ENCODE measurements around the gene NADSYN1.

NADSYN1 gene

DNA sequence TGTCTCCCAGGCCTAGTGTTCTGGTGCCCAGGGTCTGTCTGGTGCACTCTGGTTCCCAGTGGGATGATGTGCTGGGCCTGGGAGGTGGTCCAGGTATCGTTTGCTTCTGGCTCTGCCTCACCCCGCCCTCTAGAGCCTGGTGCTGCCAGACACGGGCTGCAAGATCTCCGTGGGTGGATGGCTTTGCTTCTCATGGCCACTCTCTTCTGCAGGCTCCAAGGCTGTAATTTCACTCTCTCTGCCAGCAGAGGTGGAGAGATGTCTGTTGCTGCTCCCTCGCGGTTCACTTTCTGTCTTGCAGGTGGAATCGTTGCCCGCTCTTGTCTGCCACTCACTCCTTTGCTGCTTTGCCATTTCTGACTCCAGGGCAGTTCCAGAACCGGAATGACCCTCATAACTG lies 13.4 kb downstream of the NADSYN1 start:
- no peak overlapping the region for H3K4me3 Mint-ChIP-seq
- peaks cover 1% of the 10 kb centered on the region for H3K4me1 Mint-ChIP-seq (ENCODE audit: low read depth)
- no peak for DNase-seq
- no peak overlapping the region for H3K27ac Mint-ChIP-seq
- no peaks in the 10 kb centered on the region for H3K9me3 Mint-ChIP-seq
- H3K27me3 Mint-ChIP-seq: no peaks in the 10 kb centered on the region
- H3K36me3 Mint-ChIP-seq (ENCODE audit: low read depth): peaks cover 75% of the 10 kb centered on the region

DNA sequence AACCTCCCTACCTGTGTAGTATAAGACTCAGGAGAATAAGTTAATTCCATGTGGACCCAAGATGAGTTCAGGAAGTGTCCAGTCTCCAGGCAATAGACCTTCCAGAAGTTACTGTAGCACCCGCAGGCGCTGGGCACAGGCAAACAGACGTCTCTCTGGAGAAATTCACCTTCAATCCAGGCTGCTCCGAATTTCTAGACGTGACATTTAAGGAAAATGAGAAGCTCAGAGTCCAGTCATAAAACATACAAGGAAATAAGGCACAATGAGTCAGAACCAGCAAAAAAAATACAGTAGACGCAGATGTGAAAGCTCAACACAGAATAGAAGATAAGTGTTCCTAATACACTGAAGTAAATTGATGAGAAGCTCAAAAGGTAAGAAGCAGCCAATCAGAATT lies 14.2 kb downstream of the NADSYN1 start:
- DNase-seq: no peak
- no peaks in the 10 kb centered on the region for H3K9me3 Mint-ChIP-seq
- H3K4me1 Mint-ChIP-seq (ENCODE audit: low read depth): peaks cover 1% of the 10 kb centered on the region
- H3K4me3 Mint-ChIP-seq: no peak overlapping the region
- H3K27ac Mint-ChIP-seq: no peak overlapping the region
- peaks cover 75% of the 10 kb centered on the region for H3K36me3 Mint-ChIP-seq (ENCODE audit: low read depth)
- H3K27me3 Mint-ChIP-seq: no peaks in the 10 kb centered on the region

DNA sequence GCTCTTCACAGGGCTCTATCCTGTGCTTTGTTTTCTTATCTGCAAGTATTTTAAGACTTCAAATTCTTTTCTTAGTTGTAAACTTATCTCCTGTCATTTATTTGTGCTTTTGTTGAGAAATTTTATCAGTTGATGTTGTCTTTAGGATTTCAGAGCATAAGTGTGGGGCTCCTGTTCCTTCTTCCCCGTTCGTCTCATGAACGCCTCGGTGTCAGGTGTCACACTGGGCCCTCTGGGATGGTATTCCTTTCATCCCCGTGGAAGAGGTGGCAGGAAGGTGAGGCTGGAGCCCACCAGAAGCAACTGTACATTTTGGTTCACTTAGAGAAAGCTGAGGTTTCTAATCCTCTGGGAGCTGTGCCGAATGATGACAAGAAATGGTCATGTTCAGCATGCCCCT lies 17.9 kb downstream of the NADSYN1 start:
- H3K4me3 Mint-ChIP-seq: no peak overlapping the region
- DNase-seq: no peak
- H3K9me3 Mint-ChIP-seq: no peaks in the 10 kb centered on the region
- no peak overlapping the region for H3K27ac Mint-ChIP-seq
- H3K27me3 Mint-ChIP-seq: no peaks in the 10 kb centered on the region
- no peaks in the 10 kb centered on the region for H3K4me1 Mint-ChIP-seq (ENCODE audit: low read depth)
- peaks cover 77% of the 10 kb centered on the region for H3K36me3 Mint-ChIP-seq (ENCODE audit: low read depth)

DNA sequence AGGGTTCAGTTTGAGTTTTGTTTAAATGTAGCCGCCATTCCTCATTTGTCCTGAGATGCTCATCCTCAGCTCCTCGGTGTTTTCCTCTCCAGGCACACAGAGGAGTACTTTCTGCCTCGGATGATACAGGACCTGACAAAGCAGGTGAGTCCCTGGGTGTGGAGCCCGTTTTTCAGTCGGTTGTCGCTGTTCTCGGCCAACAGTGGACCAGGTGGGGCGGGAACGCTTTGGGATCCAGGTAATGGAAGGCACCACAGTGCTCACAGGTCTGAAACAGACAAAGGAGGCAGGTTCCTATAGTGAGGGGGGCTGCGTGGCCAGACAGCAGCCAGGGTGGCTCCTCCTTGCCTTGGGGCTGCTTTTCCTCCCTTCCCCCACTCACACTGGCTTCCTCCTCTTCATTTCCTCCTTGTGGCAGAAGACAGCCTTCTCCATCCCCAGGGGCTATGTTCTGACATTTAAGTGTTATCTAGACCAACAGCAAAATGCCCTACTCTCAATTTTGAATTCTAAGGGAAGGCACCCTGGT lies 19.4 kb downstream of the NADSYN1 start:
- Mint-ChIP-seq H3K27ac (no peak overlapping the region), H3K4me1 (ENCODE audit: low read depth) (no peaks in the 10 kb centered on the region), H3K36me3 (ENCODE audit: low read depth) (peaks cover 77% of the 10 kb centered on the region), H3K27me3 (no peaks in the 10 kb centered on the region), H3K4me3 (no peak overlapping the region), H3K9me3 (no peaks in the 10 kb centered on the region)
- no peak for DNase-seq

DNA sequence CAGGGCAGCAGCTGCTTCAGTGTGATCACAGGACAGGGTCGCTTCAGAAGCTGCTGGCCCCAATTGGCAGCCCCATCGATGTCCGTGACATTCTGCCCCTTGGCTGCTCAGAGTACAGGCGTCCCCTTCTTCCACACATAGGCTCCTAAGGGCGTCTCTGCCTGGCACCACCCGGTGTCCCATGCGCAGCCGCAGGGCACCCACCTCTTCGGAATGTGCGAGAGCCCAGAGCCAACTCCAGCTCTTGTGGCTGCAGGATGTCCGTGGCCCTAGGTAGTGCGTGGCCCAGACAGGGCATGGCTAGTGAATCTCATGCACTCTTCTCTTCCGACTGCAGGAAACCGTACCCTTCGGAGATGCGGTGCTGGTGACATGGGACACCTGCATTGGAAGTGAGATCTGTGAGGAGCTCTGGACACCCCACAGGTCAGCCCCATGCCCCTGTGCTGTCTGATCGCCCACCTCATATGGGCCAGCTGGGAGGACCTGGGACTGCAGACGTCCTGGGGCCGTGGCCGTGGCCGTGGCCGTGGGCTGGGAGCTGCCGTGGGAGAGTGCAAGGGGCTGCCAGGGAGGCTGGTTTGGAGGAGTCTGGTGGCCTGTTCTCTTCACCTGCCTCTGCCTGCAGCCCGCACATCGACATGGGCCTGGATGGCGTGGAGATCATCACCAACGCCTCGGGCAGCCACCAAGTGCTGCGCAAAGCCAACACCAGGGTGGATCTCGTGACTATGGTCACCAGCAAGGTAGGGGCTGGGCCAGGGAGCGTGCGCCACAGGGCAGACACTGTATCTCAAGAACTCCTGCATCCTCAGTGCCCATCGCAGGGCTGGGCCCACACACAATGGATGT lies 20.2 kb downstream of the NADSYN1 start:
- Mint-ChIP-seq H3K4me3 (no peak overlapping the region), H3K9me3 (no peaks in the 10 kb centered on the region), H3K36me3 (ENCODE audit: low read depth) (peaks cover 76% of the 10 kb centered on the region), H3K27ac (no peak overlapping the region), H3K27me3 (no peaks in the 10 kb centered on the region), H3K4me1 (ENCODE audit: low read depth) (no peaks in the 10 kb centered on the region)
- no peak for DNase-seq

DNA sequence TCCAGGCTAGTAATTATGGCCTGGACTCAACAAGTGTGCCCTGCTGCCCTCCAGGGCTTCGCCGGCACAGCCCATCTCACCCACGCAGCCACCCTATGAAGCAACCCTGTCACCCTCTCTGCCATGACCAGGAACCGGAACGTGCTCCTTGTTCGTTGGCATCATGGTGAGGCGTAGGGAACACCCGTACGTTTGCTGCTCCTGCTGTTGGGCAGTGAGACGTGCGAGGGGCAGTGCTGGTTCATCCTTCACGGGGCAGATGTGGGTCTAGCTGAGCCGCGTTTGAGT lies 20.7 kb downstream of the NADSYN1 start:
- Mint-ChIP-seq H3K4me1 (ENCODE audit: low read depth) (no peaks in the 10 kb centered on the region), H3K36me3 (ENCODE audit: low read depth) (peaks cover 81% of the 10 kb centered on the region), H3K9me3 (no peaks in the 10 kb centered on the region), H3K4me3 (no peak overlapping the region), H3K27me3 (no peaks in the 10 kb centered on the region), H3K27ac (no peak overlapping the region)
- no peak for DNase-seq

DNA sequence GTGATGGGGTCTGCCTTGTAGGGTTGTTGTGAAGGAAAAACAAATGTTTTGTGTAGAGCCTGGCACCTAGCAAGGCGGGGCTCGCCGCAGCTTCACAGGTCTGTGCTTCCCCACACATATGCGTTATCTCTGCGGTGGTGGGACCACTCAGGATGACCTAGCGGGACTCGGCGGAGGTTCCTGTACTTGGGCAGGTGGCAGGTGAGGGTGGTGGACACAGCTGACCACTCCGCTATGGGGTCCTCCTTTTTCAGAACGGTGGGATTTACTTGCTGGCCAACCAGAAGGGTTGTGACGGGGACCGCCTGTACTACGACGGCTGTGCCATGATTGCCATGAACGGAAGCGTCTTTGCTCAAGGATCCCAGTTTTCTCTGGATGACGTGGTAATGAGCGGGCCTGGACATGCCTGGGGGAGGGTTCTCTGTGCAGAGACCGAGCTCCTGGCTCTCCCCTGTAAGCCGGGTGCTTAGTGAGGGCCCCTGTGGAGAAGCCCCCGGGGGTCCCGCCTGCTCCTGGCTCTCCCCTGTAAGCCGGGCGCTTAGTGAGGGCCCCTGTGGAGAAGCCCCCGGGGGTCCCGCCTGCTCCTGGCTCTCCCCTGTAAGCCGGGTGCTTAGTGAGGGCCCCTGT lies 21.3 kb downstream of the NADSYN1 start:
- Mint-ChIP-seq H3K4me1 (ENCODE audit: low read depth) (no peaks in the 10 kb centered on the region), H3K9me3 (no peaks in the 10 kb centered on the region), H3K27me3 (no peaks in the 10 kb centered on the region), H3K36me3 (ENCODE audit: low read depth) (peaks cover 80% of the 10 kb centered on the region), H3K27ac (no peak overlapping the region), H3K4me3 (no peak overlapping the region)
- DNase-seq: no peak

GRCh38 chr11:71474771-71475483 lies 21.9 kb downstream of the NADSYN1 start:
- Mint-ChIP-seq H3K9me3 (no peaks in the 10 kb centered on the region), H3K4me3 (no peak overlapping the region), H3K4me1 (ENCODE audit: low read depth) (no peaks in the 10 kb centered on the region), H3K27me3 (no peaks in the 10 kb centered on the region), H3K36me3 (ENCODE audit: low read depth) (peaks cover 86% of the 10 kb centered on the region), H3K27ac (no peak overlapping the region)
- no peak for DNase-seq

DNA sequence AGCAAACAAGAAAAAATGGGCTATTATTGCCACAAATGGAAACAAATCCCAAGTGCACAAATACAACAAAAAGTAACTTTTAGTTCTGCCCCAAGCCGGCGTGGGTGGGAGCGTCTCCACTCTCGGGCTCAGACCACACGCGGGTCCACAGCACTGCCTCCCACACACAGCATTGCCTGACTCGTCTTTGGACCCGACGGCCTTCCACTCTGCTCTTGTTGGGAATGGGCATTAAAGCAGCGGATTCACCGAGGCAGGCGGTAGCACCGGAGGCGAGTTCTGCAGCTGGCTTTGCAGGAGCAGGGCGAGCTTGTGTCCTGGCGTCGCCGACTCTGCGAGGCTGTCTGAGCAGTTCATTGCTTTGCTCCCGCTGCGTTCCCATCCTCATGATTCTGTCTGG lies 23.0 kb downstream of the NADSYN1 start:
- Mint-ChIP-seq H3K27me3 (no peaks in the 10 kb centered on the region), H3K4me3 (no peak overlapping the region), H3K27ac (no peak overlapping the region), H3K4me1 (ENCODE audit: low read depth) (no peaks in the 10 kb centered on the region), H3K36me3 (ENCODE audit: low read depth) (peaks cover 93% of the 10 kb centered on the region), H3K9me3 (no peaks in the 10 kb centered on the region)
- DNase-seq: no peak

GRCh38 chr11:71476926-71477640 lies 24.1 kb downstream of the NADSYN1 start:
- no peaks in the 10 kb centered on the region for H3K9me3 Mint-ChIP-seq
- H3K27ac Mint-ChIP-seq: no peak overlapping the region
- H3K4me3 Mint-ChIP-seq: no peak overlapping the region
- no peaks in the 10 kb centered on the region for H3K4me1 Mint-ChIP-seq (ENCODE audit: low read depth)
- DNase-seq: no peak
- peaks cover 93% of the 10 kb centered on the region for H3K36me3 Mint-ChIP-seq (ENCODE audit: low read depth)
- no peaks in the 10 kb centered on the region for H3K27me3 Mint-ChIP-seq

DNA sequence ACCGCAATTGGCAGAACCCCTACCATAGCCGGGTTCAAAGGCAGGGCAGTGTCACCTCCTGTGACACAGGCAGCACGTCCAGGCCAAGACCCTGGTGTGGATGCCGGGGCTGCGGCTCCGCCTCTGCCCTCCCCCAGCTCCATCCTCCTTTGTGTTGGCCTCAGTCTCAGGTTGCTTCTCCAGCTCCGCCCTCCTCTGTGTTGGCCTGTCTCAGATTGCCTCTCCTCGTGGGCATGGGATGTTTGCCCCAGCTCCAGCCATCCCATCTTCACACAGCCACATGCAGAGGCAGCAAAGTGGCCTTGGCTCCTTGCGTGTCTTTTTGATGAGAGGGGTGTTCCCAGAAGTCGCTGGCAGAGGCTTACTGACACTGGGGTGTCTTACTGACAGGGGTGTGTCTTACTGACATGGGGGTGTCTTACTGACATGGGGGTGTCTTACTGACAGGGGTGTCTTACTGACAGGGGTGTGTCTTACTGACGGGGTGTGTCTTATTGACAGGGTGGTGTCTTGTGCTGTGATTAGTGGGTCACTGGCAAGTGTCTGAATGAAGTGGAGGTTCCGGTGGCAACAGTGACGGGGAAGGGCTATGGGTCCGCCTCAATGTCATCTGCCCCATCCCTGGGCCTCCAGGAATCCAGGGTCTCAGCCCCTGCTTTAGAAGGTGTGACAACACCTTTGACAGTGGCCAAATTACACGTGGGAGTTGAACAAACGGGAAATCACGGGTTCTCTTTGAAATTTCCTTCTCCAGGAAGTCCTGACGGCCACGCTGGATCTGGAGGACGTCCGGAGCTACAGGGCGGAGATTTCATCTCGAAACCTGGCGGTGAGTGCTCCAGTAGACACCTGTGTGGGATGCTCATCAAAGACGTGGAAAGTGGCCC lies 24.9 kb downstream of the NADSYN1 start:
- no peaks in the 10 kb centered on the region for H3K9me3 Mint-ChIP-seq
- no peak overlapping the region for H3K4me3 Mint-ChIP-seq
- no peaks in the 10 kb centered on the region for H3K4me1 Mint-ChIP-seq (ENCODE audit: low read depth)
- H3K27ac Mint-ChIP-seq: peak overlapping the region; percentile 50
- peaks cover 88% of the 10 kb centered on the region for H3K36me3 Mint-ChIP-seq (ENCODE audit: low read depth)
- H3K27me3 Mint-ChIP-seq: no peaks in the 10 kb centered on the region
- DNase-seq: no peak

DNA sequence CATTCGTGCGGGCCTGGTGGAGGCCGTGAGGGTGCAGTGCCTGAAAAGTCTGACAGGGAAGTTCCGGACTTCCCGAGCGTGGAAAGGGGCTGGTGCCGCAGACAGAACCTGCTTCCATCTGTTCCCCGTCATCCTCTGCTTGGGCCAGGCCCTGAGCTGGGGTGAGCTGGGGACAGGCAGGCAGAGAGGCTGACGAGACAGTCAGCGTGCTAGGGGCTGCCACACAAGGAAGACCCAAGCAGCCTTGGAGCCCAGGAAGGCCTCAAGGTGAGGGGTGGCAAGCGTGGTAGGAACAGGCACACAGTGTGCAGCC lies 25.5 kb downstream of the NADSYN1 start:
- Mint-ChIP-seq H3K9me3 (no peaks in the 10 kb centered on the region), H3K36me3 (ENCODE audit: low read depth) (peaks cover 88% of the 10 kb centered on the region), H3K4me1 (ENCODE audit: low read depth) (no peaks in the 10 kb centered on the region), H3K27me3 (no peaks in the 10 kb centered on the region), H3K27ac (no peak overlapping the region), H3K4me3 (no peak overlapping the region)
- no peak for DNase-seq

GRCh38 chr11:71481101-71481960 lies 28.3 kb downstream of the NADSYN1 start:
- Mint-ChIP-seq H3K4me3 (no peak overlapping the region), H3K4me1 (ENCODE audit: low read depth) (no peaks in the 10 kb centered on the region), H3K9me3 (no peaks in the 10 kb centered on the region), H3K27ac (no peak overlapping the region), H3K27me3 (no peaks in the 10 kb centered on the region), H3K36me3 (ENCODE audit: low read depth) (peaks cover 91% of the 10 kb centered on the region)
- DNase-seq: no peak

All from activated T-cell treated with anti-CD3 and anti-CD28 coated beads, Interleukin-2, amount 50 U/mL, for 24 hours (primary cell).